ENCODE data around the gene ABCB10.

The ABCB10 gene

GRCh38 chr1:229538945-229539344, 19.6 kb downstream of the ABCB10 start:
- in situ Hi-C loops (cut with MboI; ENCODE audit: low sequenced_read_pairs, unreplicated experiment) = no loop called here
- TF ChIP-seq CTCF (IDR thresholded peaks at IDR 0.05; ENCODE audit: borderline replicate concordance, control extremely low read depth, extremely low read depth, insufficient read depth, missing control alignments) = no peak
- no peak for DNase-seq (ENCODE audit: low spot score)

GRCh38 chr1:229537894-229538293, 20.6 kb downstream of the ABCB10 start:
- in situ Hi-C loops (cut with MboI; ENCODE audit: low sequenced_read_pairs, unreplicated experiment) = no loop called here
- no peak for DNase-seq (ENCODE audit: low spot score)
- no peak for TF ChIP-seq CTCF (IDR thresholded peaks at IDR 0.05; ENCODE audit: borderline replicate concordance, control extremely low read depth, extremely low read depth, insufficient read depth, missing control alignments)

- DNase-seq (ENCODE audit: low spot score) = no peak
- no peak for TF ChIP-seq CTCF (IDR thresholded peaks at IDR 0.05; ENCODE audit: borderline replicate concordance, control extremely low read depth, extremely low read depth, insufficient read depth, missing control alignments)
- in situ Hi-C loops (cut with MboI; ENCODE audit: low sequenced_read_pairs, unreplicated experiment) = no loop called here
These were observed 21.5 kb downstream of the ABCB10 start for GRCh38 chr1:229536982-229537381.

GRCh38 chr1:229535230-229535629, 23.3 kb downstream of the ABCB10 start:
- TF ChIP-seq CTCF (IDR thresholded peaks at IDR 0.05; ENCODE audit: borderline replicate concordance, control extremely low read depth, extremely low read depth, insufficient read depth, missing control alignments) = no peak
- in situ Hi-C loops (cut with MboI; ENCODE audit: low sequenced_read_pairs, unreplicated experiment) = no loop called here
- DNase-seq (ENCODE audit: low spot score) = no peak

- no peak for DNase-seq (ENCODE audit: low spot score)
- in situ Hi-C loops (cut with MboI; ENCODE audit: low sequenced_read_pairs, unreplicated experiment) = no loop called here
- TF ChIP-seq CTCF (IDR thresholded peaks at IDR 0.05; ENCODE audit: borderline replicate concordance, control extremely low read depth, extremely low read depth, insufficient read depth, missing control alignments) = no peak
These were observed 27.2 kb downstream of the ABCB10 start for GRCh38 chr1:229531326-229531725.

GRCh38 chr1:229529639-229530038, 28.9 kb downstream of the ABCB10 start:
- no peak for DNase-seq (ENCODE audit: low spot score)
- in situ Hi-C loops (cut with MboI; ENCODE audit: low sequenced_read_pairs, unreplicated experiment) = no loop called here
- no peak for TF ChIP-seq CTCF (IDR thresholded peaks at IDR 0.05; ENCODE audit: borderline replicate concordance, control extremely low read depth, extremely low read depth, insufficient read depth, missing control alignments)

GRCh38 chr1:229526695-229527094, 31.8 kb downstream of the ABCB10 start:
- no peak for DNase-seq (ENCODE audit: low spot score)
- no peak for TF ChIP-seq CTCF (IDR thresholded peaks at IDR 0.05; ENCODE audit: borderline replicate concordance, control extremely low read depth, extremely low read depth, insufficient read depth, missing control alignments)
- in situ Hi-C loops (cut with MboI; ENCODE audit: low sequenced_read_pairs, unreplicated experiment) = no loop called here

Data from GM13976 (cell line).